Colonic mucosa (tissue), 4 donors: ENCODE measurements around the gene ZNF385C. TPM values are rescaled to one million over a fixed set of nuclear protein-coding genes. Genes with fewer than 3 reads are reported as not detected.

Experiments used
- DNase-seq: peaks from one replicate; pipeline ENCODE4 v3.0.0-alpha.2; 2020
- H3K27ac ChIP-seq: fragments of 200-600 bp; one replicate; pipeline ENCODE4 v1.8.0; 2021
- H3K27me3 ChIP-seq: fragments of 200-600 bp; one replicate; pipeline ENCODE4 v1.8.0; 2021
- H3K36me3 ChIP-seq: fragments of 200-600 bp; one replicate; pipeline ENCODE4 v1.8.0; 2021
- H3K4me1 ChIP-seq: fragments of 200-600 bp; one replicate; pipeline ENCODE4 v1.8.0; 2021; ENCODE audit warnings: mild to moderate bottlenecking
- H3K4me3 ChIP-seq: fragments of 200-600 bp; one replicate; pipeline ENCODE4 v1.8.0; 2021
- H3K9ac ChIP-seq, 2 donors: one replicate each; pipeline ENCODE4 v1.7.0; 2013; ENCODE audit warnings: control low read depth in 2 of 2, low read depth in 2 of 2, low read length in 2 of 2
- H3K9me3 ChIP-seq: fragments of 200-600 bp; one replicate; pipeline ENCODE4 v1.8.0; 2021
- CTCF ChIP-seq: fragments of 200-600 bp; IDR thresholded peaks from one replicate; pipeline ENCODE4 v1.8.0; 2022; ENCODE audit warnings: antibody characterized with exemption, mild to moderate bottlenecking
- intact Hi-C: fragments of 100-400 bp; cut with DNase I; formaldehyde crosslinking; loops from one replicate; pipeline ENCODE4 v1.14.1; 2022
- total RNA-seq, 2 donors: library from RNA; stranded (reverse); fragmentation: NEBNext Ultra II Directional in 1 of 2; extraction: Animal tissue kit (Norgen Biotek cat#: 25700) in 1 of 2; gene quantifications; one replicate each; pipeline ENCODE4 v1.2.1, GENCODE V29; 2021
- donor health status: healthy.
- donor health status: DM: no; HTN: no; CAD: no.
- donor health status: DM: no; HTN: no; CAD: no.

ZNF385C gene
- total RNA-seq, 2 donors from 2014 or later = 0.20 to 0.32 TPM

DNA sequence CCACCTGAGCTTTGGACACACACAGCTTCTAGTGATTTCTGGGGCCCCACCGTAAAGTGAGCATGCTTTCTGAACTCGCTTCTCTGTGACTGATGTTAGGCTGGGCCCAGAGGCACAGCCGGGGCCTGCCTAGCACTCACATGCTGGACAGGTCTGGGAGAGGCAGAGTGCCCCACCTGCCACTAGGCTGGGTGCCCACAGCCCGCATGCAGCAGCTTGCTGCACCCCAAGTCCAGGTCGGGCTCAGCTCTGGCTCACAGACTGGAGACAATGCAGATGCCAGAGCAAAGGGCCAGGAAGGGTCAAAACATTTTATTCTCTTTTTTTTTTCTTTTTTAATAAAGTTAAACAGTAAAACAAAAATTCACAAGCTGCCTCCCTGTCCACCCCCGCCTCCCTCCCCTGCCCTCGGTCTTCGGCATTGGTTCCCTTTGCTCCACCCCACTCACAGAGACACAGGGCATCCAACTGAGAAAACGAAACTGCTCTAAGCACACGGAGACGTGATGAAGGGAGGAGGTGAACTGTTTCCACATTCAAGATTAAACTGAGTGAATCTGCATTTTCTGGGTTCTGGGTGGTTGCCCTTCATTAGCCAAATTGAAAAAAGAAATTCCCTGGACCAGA, 122.0 kb downstream of the ZNF385C start:
- H3K4me1 ChIP-seq = no peaks in the 10 kb centered on the region
- intact Hi-C loops = no loop called here

More for the DNA sequence above, 122.0 kb downstream of the ZNF385C start:
- Histone ChIP-seq H3K9me3 (no peaks in the 10 kb centered on the region), H3K36me3 (peaks cover 14% of the 10 kb centered on the region), H3K9ac (peak overlapping the region in 1 of 2 donors; percentile 5), H3K4me3 (no peak overlapping the region), H3K27ac (no peak overlapping the region), H3K27me3 (no peaks in the 10 kb centered on the region)
- TF ChIP-seq CTCF = no peak
- DNase-seq = no peak

Other genes with a start within 250 kb of the ZNF385C start
- gene KLHL11, start 233.1 kb downstream of the ZNF385C start, total RNA-seq = 10 to 100 TPM in 1 of 2 donors, 1 to 10 TPM in 1; 10.0 to 14.0 TPM
- 100 to 1,000 TPM; 135 to 145 TPM for gene ACLY, start 179.5 kb downstream of the ZNF385C start, total RNA-seq
- gene ODAD4, start 167.9 kb downstream of the ZNF385C start, total RNA-seq = under 1 TPM; 0.15 to 0.19 TPM
- gene CNP, start 131.7 kb downstream of the ZNF385C start, total RNA-seq = 10 to 100 TPM; 44.7 to 49.4 TPM
- 100 to 1,000 TPM in 1 of 2 donors, 10 to 100 TPM in 1; 82.7 to 103 TPM for gene DNAJC7, start 81.0 kb downstream of the ZNF385C start, total RNA-seq
- 10 to 100 TPM; 25.8 to 26.3 TPM for gene NKIRAS2, start 78.4 kb downstream of the ZNF385C start, total RNA-seq
- 1 to 10 TPM in 1 of 2 donors, under 1 TPM in 1; 0.84 to 1.2 TPM for gene C17orf113, start 47.9 kb downstream of the ZNF385C start, total RNA-seq
- 10 to 100 TPM; 10.6 to 11.3 TPM for gene DHX58, start 14.2 kb upstream of the ZNF385C start, total RNA-seq
- gene KAT2A, start 22.9 kb upstream of the ZNF385C start, total RNA-seq = 10 to 100 TPM; 16.9 to 59.8 TPM
- not detected for gene HSPB9, start 24.3 kb upstream of the ZNF385C start, total RNA-seq
- gene RAB5C, start 56.5 kb upstream of the ZNF385C start, total RNA-seq = 100 to 1,000 TPM; 148 to 171 TPM
- under 1 TPM in 1 of 2 donors, not detected in 1; 0.07 TPM for gene KCNH4, start 82.7 kb upstream of the ZNF385C start, total RNA-seq
- not detected for gene HCRT, start 87.0 kb upstream of the ZNF385C start, total RNA-seq
- gene GHDC, start 96.0 kb upstream of the ZNF385C start, total RNA-seq = 10 to 100 TPM; 20.6 to 23.0 TPM
- gene STAT5B, start 177.9 kb upstream of the ZNF385C start, total RNA-seq = 10 to 100 TPM; 29.3 to 38.4 TPM
- gene STAT5A, start 190.0 kb upstream of the ZNF385C start, total RNA-seq = 10 to 100 TPM; 22.0 to 22.4 TPM